ENCODE results near the gene SMURF1. TPM values are rescaled to one million over a fixed set of nuclear protein-coding genes. Genes with fewer than 3 reads are reported as not detected.

The SMURF1 gene
- total RNA-seq, 2 donors from 2014 or later: 15.4 to 25.1 TPM

GRCh38 chr7:99034932-99035722 lies 108.8 kb downstream of the SMURF1 start:
- no peaks in the 10 kb centered on the region for H3K27me3 ChIP-seq (replicated peaks; ENCODE audit: insufficient read depth)
- no peak for DNase-seq (ENCODE audit: low spot score)
- H3K36me3 ChIP-seq: peaks cover 16 to 53% of the 10 kb centered on the region in 2 donors
- no peaks in the 10 kb centered on the region for H3K4me1 ChIP-seq (replicated peaks)
- H3K27ac ChIP-seq: no peak overlapping the region
- no peak overlapping the region for H3K4me3 ChIP-seq
- intact Hi-C loops (cut with DNase I): no loop called here
- no peaks in the 10 kb centered on the region for H3K9me3 ChIP-seq
- 91% methylated on average over 30 of the region's 30 CpGs for WGBS
- TF ChIP-seq POLR2AphosphoS5 (IDR thresholded peaks at IDR 0.05) (no peak), POLR2A (IDR thresholded peaks at IDR 0.05) (no peak), CTCF (IDR thresholded peaks at IDR 0.05) (no peak)

DNA sequence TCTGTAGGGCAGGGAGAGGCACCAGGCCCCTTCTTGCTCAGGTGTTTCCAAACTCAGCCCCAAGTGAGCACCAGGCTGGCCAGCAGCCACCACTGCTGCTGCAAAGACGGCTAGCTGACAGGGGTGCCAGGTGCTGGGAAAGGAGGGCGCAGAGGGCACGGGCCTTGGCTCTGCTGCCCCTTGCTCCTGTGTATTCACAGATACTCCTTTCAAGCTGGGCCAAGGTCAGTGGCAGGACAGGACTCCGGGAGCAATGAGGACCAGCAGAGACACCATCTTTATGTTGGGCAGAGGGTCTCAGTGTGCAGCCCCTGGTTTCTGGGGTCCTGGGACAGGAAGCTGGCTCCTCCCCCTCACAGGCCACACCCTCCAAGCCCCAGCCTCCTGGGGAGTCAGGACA lies 110.1 kb downstream of the SMURF1 start:
- H3K27ac ChIP-seq: no peak overlapping the region
- TF ChIP-seq POLR2AphosphoS5 (IDR thresholded peaks at IDR 0.05): no peak
- TF ChIP-seq CTCF (IDR thresholded peaks at IDR 0.05): no peak
- no peak for TF ChIP-seq POLR2A (IDR thresholded peaks at IDR 0.05)
- H3K4me1 ChIP-seq (replicated peaks): no peaks in the 10 kb centered on the region
- WGBS: 73% methylated on average over 4 of the region's 4 CpGs
- DNase-seq (ENCODE audit: low spot score): no peak
- H3K27me3 ChIP-seq (replicated peaks; ENCODE audit: insufficient read depth): no peaks in the 10 kb centered on the region
- no peak overlapping the region for H3K4me3 ChIP-seq
- intact Hi-C loops (cut with DNase I): no loop called here
- no peaks in the 10 kb centered on the region for H3K9me3 ChIP-seq
- H3K36me3 ChIP-seq: peaks cover 16 to 56% of the 10 kb centered on the region in 2 donors

DNA sequence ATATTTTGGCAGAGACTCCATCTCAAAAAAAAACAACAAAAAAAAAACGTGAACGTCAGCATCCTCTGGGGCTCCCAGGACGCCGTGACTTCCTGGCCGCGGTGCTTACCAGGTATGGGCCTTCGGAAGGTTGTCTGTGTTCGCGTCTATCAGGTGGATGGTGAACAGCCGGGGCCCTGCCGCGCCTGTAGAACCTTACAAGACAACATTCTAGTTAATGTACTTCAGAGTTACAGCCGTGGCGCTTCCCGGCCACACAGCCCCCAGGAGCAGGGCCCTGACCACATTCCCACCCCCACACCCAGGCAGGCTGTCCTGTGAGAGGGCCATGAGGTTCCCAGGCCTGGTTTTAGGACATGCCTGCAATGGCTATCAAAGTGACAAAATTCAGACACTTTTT lies 111.0 kb downstream of the SMURF1 start:
- Histone ChIP-seq H3K9me3 (no peaks in the 10 kb centered on the region), H3K27me3 (replicated peaks; ENCODE audit: insufficient read depth) (no peaks in the 10 kb centered on the region), H3K27ac (no peak overlapping the region), H3K4me1 (replicated peaks) (no peaks in the 10 kb centered on the region), H3K4me3 (no peak overlapping the region), H3K36me3 (peaks cover 10 to 56% of the 10 kb centered on the region in 2 donors)
- no peak for DNase-seq (ENCODE audit: low spot score)
- WGBS: 90% methylated on average over 15 of the region's 15 CpGs
- TF ChIP-seq POLR2AphosphoS5 (IDR thresholded peaks at IDR 0.05) (no peak), CTCF (IDR thresholded peaks at IDR 0.05) (no peak), POLR2A (IDR thresholded peaks at IDR 0.05) (no peak)
- intact Hi-C loops (cut with DNase I): no loop called here

- intact Hi-C loops (cut with DNase I): no loop called here
- TF ChIP-seq POLR2A (IDR thresholded peaks at IDR 0.05) (no peak), POLR2AphosphoS5 (IDR thresholded peaks at IDR 0.05) (no peak), CTCF (IDR thresholded peaks at IDR 0.05) (no peak)
- Histone ChIP-seq H3K9me3 (no peaks in the 10 kb centered on the region), H3K4me1 (replicated peaks) (no peaks in the 10 kb centered on the region), H3K36me3 (peaks cover 8 to 56% of the 10 kb centered on the region in 2 donors), H3K27ac (no peak overlapping the region), H3K27me3 (replicated peaks; ENCODE audit: insufficient read depth) (no peaks in the 10 kb centered on the region), H3K4me3 (no peak overlapping the region)
- 87% methylated on average over 7 of the region's 7 CpGs for WGBS
- no peak for DNase-seq (ENCODE audit: low spot score)
These were observed 112.4 kb downstream of the SMURF1 start for GRCh38 chr7:99031496-99031895.

GRCh38 chr7:99030951-99031350 lies 113.0 kb downstream of the SMURF1 start:
- no peaks in the 10 kb centered on the region for H3K4me1 ChIP-seq (replicated peaks)

More at GRCh38 chr7:99030951-99031350, 113.0 kb downstream of the SMURF1 start:
- DNase-seq (ENCODE audit: low spot score): no peak
- intact Hi-C loops (cut with DNase I): no loop called here
- 79% methylated on average over 5 of the region's 5 CpGs for WGBS
- Histone ChIP-seq H3K27ac (peak overlapping the region in 1 of 2 donors; percentile 35), H3K9me3 (no peaks in the 10 kb centered on the region), H3K36me3 (peaks cover 8 to 55% of the 10 kb centered on the region in 2 donors), H3K27me3 (replicated peaks; ENCODE audit: insufficient read depth) (no peaks in the 10 kb centered on the region), H3K4me3 (no peak overlapping the region)
- TF ChIP-seq POLR2AphosphoS5 (IDR thresholded peaks at IDR 0.05) (no peak), CTCF (IDR thresholded peaks at IDR 0.05) (no peak), POLR2A (IDR thresholded peaks at IDR 0.05) (no peak)
